GM20431 (cell line): Measurements from ENCODE around the gene BRD4.

Experiments used
- in situ Hi-C: fragments of 300-500 bp; cut with MseI, MboI; formaldehyde crosslinking; loops from one replicate; pipeline ENCODE4 v1.15.0; 2020; ENCODE audit warnings: low sequenced_read_pairs; ENCODE audit not compliant: unreplicated experiment

Gene BRD4

GRCh38 chr19:15199661-15200552 lies 132.4 kb downstream of the BRD4 start:
- in situ Hi-C loops = no loop called here

- in situ Hi-C loops = no loop called here
Measured at GRCh38 chr19:15198951-15199660, 133.2 kb downstream of the BRD4 start.

GRCh38 chr19:15197942-15198341 lies 134.4 kb downstream of the BRD4 start:
- in situ Hi-C loops = no loop called here

- in situ Hi-C loops = no loop called here
Measured at GRCh38 chr19:15197275-15197941, 134.9 kb downstream of the BRD4 start.

- in situ Hi-C loops = no loop called here
Measured at GRCh38 chr19:15196360-15197005, 135.9 kb downstream of the BRD4 start.

- in situ Hi-C loops = no loop called here
Measured at GRCh38 chr19:15195371-15196334, 136.7 kb downstream of the BRD4 start.

GRCh38 chr19:15194938-15195337 lies 137.4 kb downstream of the BRD4 start:
- in situ Hi-C loops = no loop called here

- in situ Hi-C loops = no loop called here
Measured at GRCh38 chr19:15191982-15192381, 140.4 kb downstream of the BRD4 start.

- in situ Hi-C loops = no loop called here
Measured at GRCh38 chr19:15191514-15191913, 140.8 kb downstream of the BRD4 start.

GRCh38 chr19:15188851-15189250 lies 143.5 kb downstream of the BRD4 start:
- in situ Hi-C loops = no loop called here

GRCh38 chr19:15187026-15188007 lies 145.0 kb downstream of the BRD4 start:
- in situ Hi-C loops = no loop called here
